Measurements from ENCODE around the gene TLN1.

Gene TLN1

GRCh38 chr9:35703906-35704672 is 27.9 kb downstream of the TLN1 start:
- TF ChIP-seq CTCF (IDR thresholded peaks at IDR 0.05; ENCODE audit: low read depth, low read length, missing control alignments) = no peak
- DNase-seq (ENCODE audit: extremely low read depth, low read depth) = no peak
- no peak overlapping the region for H3K4me3 ChIP-seq (replicated peaks; ENCODE audit: low read depth, low read length)

- no peak for DNase-seq (ENCODE audit: extremely low read depth, low read depth)
- H3K4me3 ChIP-seq (replicated peaks; ENCODE audit: low read depth, low read length) = no peak overlapping the region
- TF ChIP-seq CTCF (IDR thresholded peaks at IDR 0.05; ENCODE audit: low read depth, low read length, missing control alignments) = no peak
These were observed 29.3 kb downstream of the TLN1 start for GRCh38 chr9:35702696-35703095.

- no peak for TF ChIP-seq CTCF (IDR thresholded peaks at IDR 0.05; ENCODE audit: low read depth, low read length, missing control alignments)
- no peak for DNase-seq (ENCODE audit: extremely low read depth, low read depth)
- no peak overlapping the region for H3K4me3 ChIP-seq (replicated peaks; ENCODE audit: low read depth, low read length)
These were observed 31.1 kb downstream of the TLN1 start for GRCh38 chr9:35700942-35701341.

- H3K4me3 ChIP-seq (replicated peaks; ENCODE audit: low read depth, low read length) = no peak overlapping the region
- no peak for TF ChIP-seq CTCF (IDR thresholded peaks at IDR 0.05; ENCODE audit: low read depth, low read length, missing control alignments)
- DNase-seq (ENCODE audit: extremely low read depth, low read depth) = no peak
These were observed 32.0 kb downstream of the TLN1 start for GRCh38 chr9:35700031-35700430.

- no peak for DNase-seq (ENCODE audit: extremely low read depth, low read depth)
- TF ChIP-seq CTCF (IDR thresholded peaks at IDR 0.05; ENCODE audit: low read depth, low read length, missing control alignments) = no peak
- H3K4me3 ChIP-seq (replicated peaks; ENCODE audit: low read depth, low read length) = no peak overlapping the region
These were observed 33.8 kb downstream of the TLN1 start for GRCh38 chr9:35698231-35698630.

- DNase-seq (ENCODE audit: extremely low read depth, low read depth) = no peak
- no peak for TF ChIP-seq CTCF (IDR thresholded peaks at IDR 0.05; ENCODE audit: low read depth, low read length, missing control alignments)
- H3K4me3 ChIP-seq (replicated peaks; ENCODE audit: low read depth, low read length) = no peak overlapping the region
These were observed 34.5 kb downstream of the TLN1 start for GRCh38 chr9:35697486-35697885.
